Measurements from ENCODE around the gene RBKS. TPM values are rescaled to one million over a fixed set of nuclear protein-coding genes. Genes with fewer than 3 reads are reported as not detected.

Gene RBKS
- total and polyA plus RNA-seq, 2 of the 8 experiments (the other 6 are each of a cell fraction or from before 2014, with no cell fraction given): 1.1 to 1.5 TPM

DNA sequence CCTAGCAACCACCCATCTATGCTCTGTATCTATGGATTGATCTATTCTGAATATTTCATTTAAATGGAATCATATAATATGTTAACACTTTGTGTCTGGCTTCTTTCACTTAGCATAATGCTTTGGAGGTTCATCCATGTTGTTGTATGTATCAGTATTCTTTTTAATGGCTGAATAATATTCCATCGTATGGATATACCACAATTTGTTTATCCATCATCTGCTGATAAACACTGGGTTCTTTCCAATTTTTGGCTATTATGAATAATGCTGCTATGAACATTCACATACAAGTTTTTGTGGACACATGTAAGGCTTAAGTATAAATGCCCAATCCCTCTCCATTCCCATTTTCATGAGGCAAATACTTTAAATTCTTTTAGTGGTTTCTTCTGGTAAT is 65.8 kb downstream of the RBKS start:
- no peak overlapping the region for H3K4me2 ChIP-seq (ENCODE audit: insufficient read depth in 1 of 2, low read depth in 2 of 2, low read length in 2 of 2)
- no peak overlapping the region for H2BK5ac ChIP-seq (ENCODE audit: low read depth, low read length)
- no peak overlapping the region for H3K56ac ChIP-seq (replicated peaks; ENCODE audit: insufficient read length, low read depth, low read length)
- no peak overlapping the region for H2AFZ ChIP-seq (ENCODE audit: low read length)
- no peaks in the 10 kb centered on the region for H4K20me1 ChIP-seq (replicated peaks in 1 of 2; ENCODE audit: control insufficient read depth in 1 of 2, insufficient read depth in 2 of 2, low read length in 2 of 2)
- no peak overlapping the region for H2BK120ac ChIP-seq (replicated peaks; ENCODE audit: low read depth, low read length)
- no peak overlapping the region for H3K4ac ChIP-seq (replicated peaks; ENCODE audit: insufficient read length, low read depth, low read length)
- no peak overlapping the region for H4K91ac ChIP-seq (replicated peaks; ENCODE audit: insufficient read length, low read length)
- H3K4me3 ChIP-seq (ENCODE audit: extremely low read depth in 1 of 4, insufficient read depth in 2 of 4, low read depth in 3 of 4, low read length in 4 of 4): no peak overlapping the region
- no peaks in the 10 kb centered on the region for H3K79me1 ChIP-seq (ENCODE audit: low read depth, low read length)
- no peak overlapping the region for H3K14ac ChIP-seq (ENCODE audit: insufficient read length)
- H2BK20ac ChIP-seq (ENCODE audit: low read length): no peak overlapping the region
- no peak overlapping the region for H3K18ac ChIP-seq (ENCODE audit: extremely low read depth, low read length)
- H3K9ac ChIP-seq (replicated peaks in 1 of 4; ENCODE audit: extremely low read depth in 1 of 4, low read depth in 3 of 4, low read length in 3 of 4): no peak overlapping the region
- peaks cover 2 to 8% of the 10 kb centered on the region in 2 experiments; a peak in 1 of 4 replicates for H3K9me3 ChIP-seq (ENCODE audit: insufficient read depth in 2 of 2, low read depth in 1 of 2, low read length in 1 of 2)
- no peaks in the 10 kb centered on the region for H3K27me3 ChIP-seq (replicated peaks in 1 of 4; ENCODE audit: control insufficient read depth in 3 of 4, extremely low read depth in 1 of 4, insufficient read depth in 3 of 4, low read length in 3 of 4)
- ChIA-PET CTCF (ENCODE audit: partially characterized antibody) (no interaction called here), POLR2A (ENCODE audit: partially characterized antibody) (no interaction called here)
- WGBS, 2 experiments (ENCODE audit: extremely low coverage in 1 of 2, insufficient coverage in 1 of 2, insufficient read length in 1 of 2, insufficient replicate concordance in 2 of 2, low coverage in 1 of 2, low lambda C conversion rate in 2 of 2, missing lambda C conversion rate in 1 of 2): 95% methylated on average over 1 of the region's 1 CpG; no CpG with 5 or more reads in 1 of the 2 experiments
- no peak overlapping the region for H2BK12ac ChIP-seq (ENCODE audit: low read depth, low read length)
- FAIRE-seq (no peak), DNase-seq (ENCODE audit: low read depth in 1 of 2, low spot score in 2 of 2) (no peak)
- H4K5ac ChIP-seq (ENCODE audit: insufficient read length, low read depth, low read length): no peak overlapping the region
- no peaks in the 10 kb centered on the region for H3K36me3 ChIP-seq (ENCODE audit: control insufficient read depth in 2 of 4, insufficient read depth in 4 of 4, low read length in 3 of 4)
- H3K23ac ChIP-seq (ENCODE audit: insufficient read length): no peak overlapping the region
- no peaks in the 10 kb centered on the region; a peak in 1 of 7 replicates for H3K4me1 ChIP-seq (replicated peaks in 1 of 4; ENCODE audit: control insufficient read depth in 3 of 4, insufficient read depth in 4 of 4, low read length in 3 of 4)
- H3K27ac ChIP-seq (ENCODE audit: low read depth, low read length): no peak overlapping the region
- H2BK15ac ChIP-seq (ENCODE audit: low read length): no peak overlapping the region
- H4K8ac ChIP-seq (ENCODE audit: extremely low read depth, insufficient read depth, low read length): no peak overlapping the region
- H2AK5ac ChIP-seq (ENCODE audit: low read depth, low read length): no peak overlapping the region
- no peaks in the 10 kb centered on the region for H3K79me2 ChIP-seq (ENCODE audit: control insufficient read depth in 1 of 2, insufficient read depth in 2 of 2, low read length in 2 of 2)
- no peaks in the 10 kb centered on the region for H3K23me2 ChIP-seq (ENCODE audit: low read depth, low read length)
- TF ChIP-seq ZNF274 (IDR thresholded peaks at IDR 0.05; ENCODE audit: borderline replicate concordance, extremely low read depth, low read length): no peak
- TF ChIP-seq KDM1A (IDR thresholded peaks at IDR 0.05; ENCODE audit: borderline replicate concordance, low read length): 0 out of 2 replicates have a peak, but pooled peaks have one; percentile 51
- TF ChIP-seq RNF2 (IDR thresholded peaks at IDR 0.05; ENCODE audit: borderline replicate concordance, low read depth, low read length, missing control alignments, poor library complexity, severe bottlenecking): no peak
- TF ChIP-seq TBP (IDR thresholded peaks at IDR 0.05; ENCODE audit: low read depth, low read length): no peak

Data from H1 (cell line).